Measurements from ENCODE around the gene ATP9A.
"Not testable (repeated sequence)": the region's sequence is repeated elsewhere in the genome, so short reads cannot be mapped to it uniquely, and the experiment has no call there.

ATP9A gene

GRCh38 chr20:51569815-51570738 is 198.1 kb downstream of the ATP9A start:
- DNase-seq = no peak

GRCh38 chr20:51568533-51568932 is 199.7 kb downstream of the ATP9A start:
- not testable (repeated sequence) for DNase-seq

GRCh38 chr20:51567622-51568021 is 200.6 kb downstream of the ATP9A start:
- DNase-seq = no peak

GRCh38 chr20:51566594-51566993 is 201.6 kb downstream of the ATP9A start:
- DNase-seq = no peak

- no peak for DNase-seq
These were observed 202.7 kb downstream of the ATP9A start for GRCh38 chr20:51565298-51566144.

- DNase-seq = peak; percentile 14 to 19
These were observed 204.5 kb downstream of the ATP9A start for GRCh38 chr20:51563486-51564332.

GRCh38 chr20:51563174-51563485 is 205.1 kb downstream of the ATP9A start:
- no peak for DNase-seq

- no peak for DNase-seq
These were observed 205.6 kb downstream of the ATP9A start for GRCh38 chr20:51562332-51563173.

GRCh38 chr20:51562027-51562331 is 206.2 kb downstream of the ATP9A start:
- no peak for DNase-seq

GRCh38 chr20:51560550-51561307 is 207.5 kb downstream of the ATP9A start:
- DNase-seq = no peak

GRCh38 chr20:51560042-51560441 is 208.1 kb downstream of the ATP9A start:
- DNase-seq = no peak

- no peak for DNase-seq
These were observed 213.5 kb downstream of the ATP9A start for GRCh38 chr20:51554538-51555165.

- no peak for DNase-seq
These were observed 214.2 kb downstream of the ATP9A start for GRCh38 chr20:51553897-51554486.

- DNase-seq = no peak
These were observed 217.0 kb downstream of the ATP9A start for GRCh38 chr20:51551186-51551585.

GRCh38 chr20:51549474-51549873 is 218.7 kb downstream of the ATP9A start:
- DNase-seq = no peak

GRCh38 chr20:51547951-51548350 is 220.2 kb downstream of the ATP9A start:
- DNase-seq = no peak

Measured in activated CD4-positive, alpha-beta T cell treated with anti-CD3 and anti-CD28 coated beads, Interleukin-2, amount 50 U/mL, for 4 hours (primary cell).